ENCODE measurements around the gene MRPS14.

MRPS14 gene

GRCh38 chr1:175067362-175068106, 44.3 kb upstream of the MRPS14 start, which contains the start of gene TNN:
TSS of gene TNN (plus strand) at chr1:175067833. CDS start at chr1:175077419, 9,586 bp downstream.
- Histone ChIP-seq H3K36me3 (no peaks in the 10 kb centered on the region), H3K4me1 (peaks cover 0 to 7% (median 6%) of the 10 kb centered on the region in 4 donors), H3K27me3 (no peaks in the 10 kb centered on the region), H3K4me3 (no peak within 1 kb of the TSS), H3K9me3 (no peaks in the 10 kb centered on the region), H3K27ac (no peak within 1 kb of the TSS)
- intact Hi-C loops (cut with DNase I; ENCODE audit: low total_unique reads): no loop called here
- DNase-seq: no peak
- TF ChIP-seq CTCF (IDR thresholded peaks at IDR 0.05): no peak

- intact Hi-C loops (cut with DNase I; ENCODE audit: low total_unique reads): no loop called here
- H3K27ac ChIP-seq: no peak overlapping the region
- H3K4me3 ChIP-seq: no peak overlapping the region
- no peaks in the 10 kb centered on the region for H3K27me3 ChIP-seq
- DNase-seq: no peak
- H3K36me3 ChIP-seq: no peaks in the 10 kb centered on the region
- H3K9me3 ChIP-seq: no peaks in the 10 kb centered on the region
- no peak for TF ChIP-seq CTCF (IDR thresholded peaks at IDR 0.05)
- no peaks in the 10 kb centered on the region for H3K4me1 ChIP-seq
Measured at GRCh38 chr1:175062858-175063257, 39.6 kb upstream of the MRPS14 start.

GRCh38 chr1:175062339-175062738, 39.1 kb upstream of the MRPS14 start:
- intact Hi-C loops (cut with DNase I; ENCODE audit: low total_unique reads): no loop called here
- no peak for DNase-seq
- TF ChIP-seq CTCF (IDR thresholded peaks at IDR 0.05): no peak
- Histone ChIP-seq H3K4me1 (no peaks in the 10 kb centered on the region), H3K9me3 (no peaks in the 10 kb centered on the region), H3K36me3 (no peaks in the 10 kb centered on the region), H3K27ac (no peak overlapping the region), H3K4me3 (no peak overlapping the region), H3K27me3 (no peaks in the 10 kb centered on the region)

- no peak for TF ChIP-seq CTCF (IDR thresholded peaks at IDR 0.05)
- no peaks in the 10 kb centered on the region for H3K4me1 ChIP-seq
- no peak for DNase-seq
- H3K36me3 ChIP-seq: no peaks in the 10 kb centered on the region
- H3K4me3 ChIP-seq: no peak overlapping the region
- H3K27ac ChIP-seq: no peak overlapping the region
- H3K9me3 ChIP-seq: no peaks in the 10 kb centered on the region
- peaks cover 0 to 2% of the 10 kb centered on the region in 2 donors for H3K27me3 ChIP-seq
- intact Hi-C loops (cut with DNase I; ENCODE audit: low total_unique reads): no loop called here
Measured at GRCh38 chr1:175054736-175055135, 31.5 kb upstream of the MRPS14 start.

- H3K9me3 ChIP-seq: no peaks in the 10 kb centered on the region
- H3K36me3 ChIP-seq: no peaks in the 10 kb centered on the region
- H3K4me3 ChIP-seq: no peak overlapping the region
- no peak overlapping the region for H3K27ac ChIP-seq
- peaks cover 0 to 5% of the 10 kb centered on the region in 2 donors for H3K27me3 ChIP-seq
- no peaks in the 10 kb centered on the region for H3K4me1 ChIP-seq
- intact Hi-C loops (cut with DNase I; ENCODE audit: low total_unique reads): no loop called here
- DNase-seq: no peak
- no peak for TF ChIP-seq CTCF (IDR thresholded peaks at IDR 0.05)
Measured at GRCh38 chr1:175050992-175051391, 27.8 kb upstream of the MRPS14 start.

Measured in tibial artery (tissue), 4 donors.